ENCODE results near the gene GINS2.

GRCh38 chr16:85652431-85653221 lies 36.1 kb downstream of the GINS2 start:
- TF ChIP-seq CEBPB (IDR thresholded peaks at IDR 0.05; ENCODE audit: low read depth) (no peak), RAD21 (IDR thresholded peaks at IDR 0.05; ENCODE audit: low read depth) (no peak), YY1 (IDR thresholded peaks at IDR 0.05; ENCODE audit: extremely low read depth, insufficient replicate concordance, low read depth, low read length) (no peak), CTCF (IDR thresholded peaks at IDR 0.05 in 2 of 3, conservative IDR thresholded peaks at IDR 0.05 in 1 of 3; ENCODE audit: borderline replicate concordance in 1 of 3, insufficient read depth in 1 of 3, low read depth in 2 of 3, low read length in 2 of 3) (no peak), ATF3 (IDR thresholded peaks at IDR 0.05) (no peak)
